ENCODE data around the gene CMYA5. TPM values are rescaled to one million over a fixed set of nuclear protein-coding genes. Genes with fewer than 3 reads are reported as not detected.

The CMYA5 gene
- polyA plus RNA-seq, 4 donors, result 16.0 to 20.1 (median 16.8) TPM

DNA sequence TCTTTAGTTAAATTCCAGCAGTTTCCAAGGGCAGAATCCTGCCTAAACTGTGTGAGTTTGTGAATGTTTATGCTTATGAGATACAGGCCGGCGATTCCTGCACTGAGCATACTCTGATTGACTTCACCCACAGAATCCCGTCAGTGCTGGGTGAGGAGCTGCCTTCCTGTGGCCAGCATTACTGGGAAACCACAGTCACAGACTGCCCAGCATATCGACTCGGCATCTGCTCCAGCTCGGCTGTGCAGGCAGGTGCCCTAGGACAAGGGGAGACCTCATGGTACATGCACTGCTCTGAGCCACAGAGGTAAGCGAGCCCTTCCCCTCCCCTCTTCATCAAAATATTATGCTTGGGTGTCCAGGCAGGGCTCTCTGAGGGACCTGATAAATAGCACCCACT lies 103.7 kb downstream of the CMYA5 start:
- no peak for DNase-seq (ENCODE audit: low read depth in 4 of 4, low spot score in 3 of 4)

DNA sequence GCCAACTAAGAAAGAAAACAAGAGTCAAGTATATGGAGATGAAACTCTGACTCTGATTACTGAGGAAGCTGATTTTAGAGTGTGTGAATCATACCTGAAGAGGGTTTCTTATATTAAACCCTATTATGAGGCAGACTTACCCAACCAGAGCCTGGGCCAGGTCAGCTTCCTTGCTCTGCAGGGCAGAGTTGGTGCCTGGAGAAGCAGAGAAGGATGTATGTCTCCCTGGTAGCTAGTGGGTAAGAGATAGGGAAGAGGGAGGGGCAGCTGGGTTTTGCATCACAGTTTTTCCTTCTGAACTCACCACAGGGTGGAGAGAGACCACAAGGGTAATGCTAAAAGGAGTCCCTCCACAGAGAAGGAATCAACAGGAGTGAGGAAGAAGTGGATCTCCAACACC lies 104.1 kb downstream of the CMYA5 start:
- no peak for DNase-seq (ENCODE audit: low read depth in 4 of 4, low spot score in 3 of 4)

DNA sequence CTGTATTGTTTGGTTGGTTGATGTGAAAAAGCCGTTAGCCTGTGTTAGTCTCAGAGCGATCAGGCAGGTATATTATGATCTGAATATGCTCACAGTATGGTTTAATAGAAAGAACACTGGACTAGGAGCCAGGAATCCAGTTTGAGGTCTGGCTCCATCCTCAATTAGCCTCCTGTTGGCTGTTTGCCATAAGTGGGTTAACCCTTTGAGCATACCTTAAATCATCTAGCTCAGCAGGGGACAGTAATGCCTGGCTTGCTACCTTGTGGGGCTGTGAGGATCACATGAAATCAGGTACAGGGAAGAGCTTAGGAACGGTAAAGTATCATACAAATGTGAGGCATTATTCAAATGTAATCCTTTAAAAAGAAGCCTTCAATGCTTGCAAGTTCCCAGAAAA lies 104.7 kb downstream of the CMYA5 start:
- DNase-seq (ENCODE audit: low read depth in 4 of 4, low spot score in 3 of 4), result no peak

DNA sequence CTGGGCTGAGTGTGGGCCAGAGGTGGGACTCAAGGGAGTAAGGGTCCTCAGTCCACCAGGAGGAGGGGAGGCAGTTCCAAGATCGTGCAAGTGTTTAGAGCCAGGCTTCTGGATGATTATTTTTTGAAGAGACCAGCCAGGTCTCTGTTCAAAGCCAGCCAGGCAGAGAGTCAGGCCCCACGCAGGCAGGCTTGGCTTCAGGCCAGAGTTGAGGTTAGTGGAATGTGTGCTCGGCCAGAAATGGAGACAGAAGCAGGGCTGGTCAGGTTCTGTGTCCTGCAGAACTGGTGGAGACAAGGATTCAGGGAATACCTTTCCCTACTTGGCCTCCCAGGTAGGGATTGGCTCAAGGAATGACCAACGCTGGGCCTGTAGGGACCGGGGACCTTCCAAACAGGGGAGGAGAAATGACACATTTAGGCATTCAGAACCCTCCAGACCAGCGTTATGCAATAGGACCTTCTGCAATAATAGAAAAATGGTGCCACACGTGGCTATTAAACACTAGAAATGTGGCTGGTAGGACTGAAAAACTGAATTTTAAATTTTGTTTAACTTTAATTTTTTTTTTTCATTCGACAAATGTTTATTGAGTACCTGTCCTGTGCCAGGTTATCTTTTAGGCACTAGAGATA lies 106.2 kb downstream of the CMYA5 start:
- no peak for DNase-seq (ENCODE audit: low read depth in 4 of 4, low spot score in 3 of 4)

DNA sequence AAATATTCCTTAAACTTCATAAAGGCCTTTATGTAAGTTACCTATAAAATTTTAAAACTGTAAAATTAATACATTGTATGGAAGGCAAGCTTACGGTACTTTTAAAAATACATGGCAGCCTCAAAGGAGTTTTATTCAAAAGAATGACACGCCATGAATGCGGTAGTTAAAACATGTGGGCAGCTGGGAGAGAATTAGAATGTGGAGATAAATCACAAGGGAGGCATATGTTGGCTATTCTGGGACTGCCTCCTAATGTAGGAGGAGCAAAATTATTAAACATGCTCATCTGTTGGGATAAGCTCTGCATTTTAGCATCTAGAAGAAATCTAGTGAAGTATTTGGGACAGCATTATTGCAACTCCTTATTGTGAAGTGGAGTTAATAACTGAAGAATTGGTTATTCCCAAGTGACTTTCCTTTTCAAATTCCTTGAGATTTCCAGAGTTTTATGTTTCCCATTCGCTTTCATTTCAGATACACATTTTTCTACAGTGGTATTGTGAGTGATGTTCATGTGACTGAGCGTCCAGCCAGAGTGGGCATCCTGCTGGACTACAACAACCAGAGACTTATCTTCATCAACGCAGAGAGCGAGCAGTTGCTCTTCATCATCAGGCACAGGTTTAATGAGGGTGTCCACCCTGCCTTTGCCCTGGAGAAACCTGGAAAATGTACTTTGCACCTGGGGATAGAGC lies 109.4 kb downstream of the CMYA5 start:
- DNase-seq (ENCODE audit: low read depth in 4 of 4, low spot score in 3 of 4), result no peak

DNA sequence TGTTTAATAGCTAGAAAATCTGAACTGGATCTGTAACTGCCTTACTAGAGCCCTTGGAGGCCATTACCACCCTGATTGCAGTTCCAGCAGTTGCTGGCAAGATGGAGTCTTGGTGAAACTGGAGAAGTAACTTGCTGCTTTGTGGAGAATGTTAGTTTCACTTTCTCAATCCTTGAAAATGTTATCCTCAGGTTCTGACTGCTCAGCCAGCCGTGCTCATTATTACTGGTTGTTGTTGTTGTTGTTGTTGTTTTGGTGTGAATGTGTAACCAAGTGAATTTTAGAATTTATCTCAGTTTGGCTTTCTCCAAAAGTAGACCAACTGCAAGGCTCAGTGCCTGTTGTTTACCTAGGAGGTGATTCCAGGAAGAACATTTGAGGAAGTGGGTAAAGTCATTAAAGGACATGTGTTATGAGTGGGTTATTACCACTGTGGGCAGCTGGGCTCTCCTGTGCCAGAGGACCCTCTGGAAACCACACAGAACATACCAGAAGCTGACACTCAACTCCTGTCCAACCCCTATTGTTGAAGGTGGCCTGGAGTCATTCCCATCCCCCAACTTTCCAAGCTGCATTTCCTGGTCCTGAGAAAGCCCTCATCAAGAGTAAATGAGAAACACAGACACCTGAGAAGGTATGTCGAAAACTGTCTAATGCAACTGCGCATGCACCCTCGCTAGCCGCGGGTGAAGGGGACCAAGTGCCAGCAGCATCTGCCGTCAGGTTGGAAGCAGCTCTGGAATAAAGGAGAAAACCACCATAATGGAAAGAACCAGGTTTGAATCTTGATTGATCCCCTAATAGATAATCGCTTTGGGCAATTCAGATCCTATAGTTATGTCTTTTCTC lies 111.6 kb downstream of the CMYA5 start:
- DNase-seq (ENCODE audit: low read depth in 4 of 4, low spot score in 3 of 4), result no peak

DNA sequence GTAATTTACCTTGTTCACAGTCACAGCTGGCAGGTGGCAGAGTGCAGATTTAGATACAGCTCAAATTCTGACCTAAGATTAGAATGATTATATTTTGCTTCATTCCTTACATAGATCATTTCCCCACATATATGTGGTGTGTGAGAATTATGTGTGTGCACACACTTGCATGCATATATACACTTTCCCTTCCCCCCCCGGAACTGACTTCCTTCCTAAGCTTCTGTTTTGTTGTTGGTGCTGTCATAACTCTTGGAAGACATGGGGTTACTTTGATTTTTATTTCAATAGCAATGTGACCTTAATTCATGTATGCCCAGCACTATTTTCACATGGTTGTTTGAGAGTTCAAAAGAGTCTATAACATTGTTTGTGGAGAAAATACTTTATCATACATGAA lies 112.8 kb downstream of the CMYA5 start:
- no peak for DNase-seq (ENCODE audit: low read depth in 4 of 4, low spot score in 3 of 4)

DNA sequence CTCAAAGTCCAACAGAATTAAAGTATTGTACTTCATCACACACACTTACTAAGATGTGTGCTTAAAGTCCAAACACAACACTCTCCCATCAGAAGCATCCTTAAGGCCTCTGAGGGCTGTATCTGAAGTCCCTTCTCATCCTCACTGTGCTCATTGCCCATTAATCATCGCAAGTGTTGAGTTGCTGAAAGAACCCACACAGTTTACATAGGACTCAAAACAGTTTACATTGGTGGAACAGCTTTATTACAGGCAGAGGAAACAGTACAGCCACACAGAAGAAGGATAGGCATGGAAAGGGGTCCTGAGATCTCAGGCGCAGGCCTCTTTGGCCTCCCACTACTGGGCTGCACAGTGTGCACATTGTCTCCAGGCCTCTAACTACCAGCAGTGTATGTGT lies 113.4 kb downstream of the CMYA5 start:
- no peak for DNase-seq (ENCODE audit: low read depth in 4 of 4, low spot score in 3 of 4)

DNA sequence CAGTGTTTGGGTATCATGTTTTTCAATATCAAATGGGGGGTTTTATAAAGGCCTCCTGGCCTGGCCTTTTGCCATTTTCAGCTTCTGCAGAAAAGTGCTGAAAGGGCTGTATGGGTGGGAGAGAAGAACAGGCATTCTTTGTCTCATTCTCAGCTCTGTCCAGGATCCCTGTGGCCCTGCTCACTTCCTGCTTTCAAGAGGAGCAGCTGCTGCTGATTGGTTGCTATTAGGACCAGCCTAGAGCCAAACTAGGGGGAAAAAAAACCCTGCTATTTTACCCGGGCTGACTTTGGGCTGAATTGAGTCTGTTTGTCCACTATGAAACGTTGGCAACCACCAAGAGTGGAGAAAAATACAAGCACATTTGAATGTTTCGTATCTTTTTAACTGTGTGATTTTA lies 117.1 kb downstream of the CMYA5 start:
- DNase-seq (ENCODE audit: low read depth in 4 of 4, low spot score in 3 of 4), result no peak

DNA sequence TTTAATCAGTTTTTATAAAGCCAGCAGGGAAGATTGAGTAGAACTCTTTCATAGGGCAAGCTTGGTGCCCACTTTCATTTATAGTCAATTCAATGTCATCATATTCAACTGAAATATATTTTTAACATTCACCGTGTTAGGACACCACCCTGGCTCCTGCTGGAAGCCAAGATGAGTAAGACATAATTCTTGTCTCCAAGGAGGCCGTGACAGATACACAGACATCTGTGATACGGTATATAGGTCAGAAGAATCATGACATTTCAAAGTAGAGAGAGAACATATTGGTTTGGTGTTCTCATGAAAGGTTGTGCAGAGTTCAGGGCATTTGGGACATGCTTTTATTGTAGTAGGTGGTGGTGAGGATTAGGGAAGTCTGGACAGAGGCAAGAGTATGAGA lies 120.1 kb downstream of the CMYA5 start:
- no peak for DNase-seq (ENCODE audit: low read depth in 4 of 4, low spot score in 3 of 4)

DNA sequence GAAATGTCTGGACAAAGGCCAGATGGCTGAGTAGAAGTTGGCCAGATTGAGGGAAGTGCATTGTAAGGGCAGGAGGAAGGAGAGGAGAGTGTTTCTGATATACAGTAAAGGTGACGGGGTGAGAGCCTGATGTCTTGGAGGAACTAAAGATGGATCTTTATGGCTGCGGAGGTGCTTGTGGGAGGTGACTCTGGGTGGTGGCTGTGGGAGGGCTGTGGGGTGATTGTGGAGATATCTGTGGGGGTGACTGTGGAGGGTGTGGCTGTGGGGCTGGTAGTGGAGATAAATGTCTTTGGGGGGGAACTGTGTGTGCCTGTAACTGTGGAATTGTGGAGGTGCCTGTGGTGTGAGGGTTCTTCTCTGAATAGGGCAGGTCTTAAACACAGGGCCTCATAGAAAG lies 121.4 kb downstream of the CMYA5 start:
- no peak for DNase-seq (ENCODE audit: low read depth in 4 of 4, low spot score in 3 of 4)

DNA sequence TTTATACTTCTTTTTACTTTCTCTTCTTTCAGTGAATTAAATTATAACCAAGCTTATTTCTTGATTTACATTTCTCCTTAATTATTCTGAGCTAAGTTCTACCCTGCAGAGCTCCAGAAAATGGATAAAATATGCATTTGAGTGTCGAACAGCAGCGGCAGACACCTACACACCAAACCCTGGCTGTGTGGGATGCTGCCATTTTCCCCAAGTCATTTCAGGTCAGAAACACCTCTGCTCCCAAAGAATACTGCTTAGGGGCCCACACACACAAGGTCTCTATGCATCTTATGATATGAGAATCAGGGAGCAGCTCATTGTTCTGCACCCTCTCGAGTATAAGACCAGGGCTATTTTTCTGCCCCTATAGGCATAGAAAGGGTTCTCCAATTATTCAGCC lies 122.3 kb downstream of the CMYA5 start:
- no peak for DNase-seq (ENCODE audit: low read depth in 4 of 4, low spot score in 3 of 4)

DNA sequence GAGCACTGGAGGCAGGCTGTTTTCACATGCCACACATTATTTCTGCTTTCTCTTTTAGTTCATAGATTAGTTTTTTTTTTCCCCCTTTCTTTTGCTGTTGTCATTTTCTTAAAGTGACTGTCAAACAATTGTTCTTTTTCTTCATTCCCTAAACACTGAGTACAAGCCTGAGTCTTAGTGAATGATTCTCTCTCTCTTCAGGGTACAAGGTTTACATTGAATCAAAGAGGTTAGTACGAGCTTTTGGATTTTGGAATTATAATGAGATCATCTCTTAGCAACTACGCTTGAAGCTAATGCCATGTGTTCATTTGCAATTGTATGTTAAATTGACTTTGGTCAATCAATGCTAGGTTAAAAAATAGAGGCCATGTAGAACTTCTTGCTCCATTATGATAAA lies 125.1 kb downstream of the CMYA5 start:
- DNase-seq (ENCODE audit: low read depth in 4 of 4, low spot score in 3 of 4), result no peak

DNA sequence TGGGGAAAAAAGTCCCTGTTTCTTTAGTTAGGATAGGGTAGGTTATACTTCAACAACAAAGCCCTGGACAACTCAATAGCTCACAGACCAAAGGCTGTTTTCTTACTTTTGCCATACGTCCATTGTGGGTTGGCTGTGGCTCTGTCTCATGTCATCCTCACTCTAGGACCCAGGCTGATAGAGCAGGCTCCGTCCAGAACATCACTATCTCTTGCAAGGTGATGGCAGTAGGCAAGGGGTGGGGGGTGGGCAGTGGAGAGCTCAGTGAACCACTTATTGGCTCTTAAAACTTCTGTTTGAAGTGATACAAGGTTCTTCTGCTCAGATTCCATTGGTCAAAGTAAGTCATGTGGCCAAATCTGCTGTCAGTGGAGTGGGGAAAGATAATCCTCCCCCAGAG lies 126.4 kb downstream of the CMYA5 start:
- DNase-seq (ENCODE audit: low read depth in 4 of 4, low spot score in 3 of 4), result no peak

DNA sequence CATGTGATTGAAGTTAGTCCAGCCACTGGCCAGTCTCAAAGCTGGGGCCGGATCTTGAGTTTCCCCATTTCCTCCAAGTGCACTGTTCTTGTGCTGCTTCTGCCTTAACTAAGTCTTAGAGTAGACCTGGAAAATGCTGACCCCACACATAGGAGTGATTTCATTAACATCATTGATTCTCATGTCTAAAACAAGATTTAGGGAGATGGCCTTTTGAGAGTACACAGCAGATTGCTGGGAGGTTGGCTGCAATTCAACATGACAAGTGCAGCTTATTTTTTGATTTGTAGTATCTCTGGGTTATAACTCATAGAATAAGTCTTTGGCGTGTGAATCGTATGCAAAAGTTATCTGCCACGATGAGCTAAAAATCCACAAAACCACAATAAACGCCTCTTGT lies 131.0 kb downstream of the CMYA5 start:
- DNase-seq (ENCODE audit: low read depth in 4 of 4, low spot score in 3 of 4), result no peak

DNA sequence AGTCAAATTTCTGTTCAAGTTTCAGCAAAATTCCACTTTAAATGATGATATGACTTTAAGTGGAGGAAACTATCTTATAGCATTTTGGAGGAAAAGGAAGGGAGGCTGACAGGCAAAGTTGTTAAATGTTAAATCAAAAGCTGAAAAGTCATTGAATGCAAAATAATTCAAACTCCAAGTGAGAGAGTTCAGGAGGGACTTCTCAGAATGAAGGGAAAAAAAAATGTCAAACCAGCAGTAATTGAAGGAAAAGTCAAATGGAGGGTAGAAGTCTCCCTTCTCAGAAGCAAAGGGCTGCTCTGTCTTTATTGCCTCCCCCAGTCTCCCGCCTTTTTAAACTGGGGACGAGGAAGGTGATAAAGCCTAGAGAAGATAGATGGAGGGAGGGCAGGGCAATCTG lies 134.8 kb downstream of the CMYA5 start:
- DNase-seq (ENCODE audit: low read depth in 4 of 4, low spot score in 3 of 4), result no peak

DNA sequence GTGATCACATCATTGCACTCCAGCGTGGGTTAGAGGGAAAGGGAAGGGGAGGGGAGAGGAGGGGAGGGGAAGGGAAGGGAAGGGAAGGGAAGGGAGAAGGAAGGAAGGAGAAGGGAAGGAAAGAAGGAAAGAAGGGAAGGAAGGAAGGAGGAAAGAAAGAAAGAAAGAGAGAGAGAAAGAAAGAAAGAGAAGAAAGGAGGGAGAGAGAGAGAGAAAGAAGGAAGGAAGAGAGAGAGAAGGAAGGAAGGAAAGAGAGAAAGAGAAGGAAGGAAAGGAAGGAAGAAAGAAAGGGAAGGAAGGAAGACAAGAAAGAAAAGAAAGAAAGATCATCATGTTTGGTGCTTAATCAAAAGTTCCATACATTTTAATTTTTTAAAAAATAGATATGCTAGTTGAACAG lies 136.2 kb downstream of the CMYA5 start:
- no peak for DNase-seq (ENCODE audit: low read depth in 4 of 4, low spot score in 3 of 4)

DNA sequence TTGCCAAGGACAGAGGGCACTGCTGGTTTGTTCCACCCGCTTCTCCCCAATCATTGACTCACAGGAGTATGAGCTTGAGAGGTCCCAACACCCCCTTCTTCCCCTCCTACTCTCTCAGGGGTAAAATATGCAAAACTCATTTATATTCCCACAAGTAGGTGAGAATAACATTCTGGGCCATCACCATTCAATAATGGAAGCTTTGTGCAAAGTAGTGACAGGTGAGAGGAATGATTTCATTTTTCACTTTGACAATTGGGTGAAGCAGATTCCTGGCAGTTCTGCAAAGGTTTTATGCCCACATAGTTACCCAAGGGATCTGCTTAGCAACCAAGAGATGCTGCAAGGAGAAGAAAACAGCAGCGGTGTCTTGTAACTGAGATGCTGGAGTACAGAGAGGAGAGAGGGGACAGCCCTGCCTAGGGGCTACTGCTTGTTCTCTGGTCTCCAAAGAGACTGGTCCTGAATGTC lies 137.6 kb downstream of the CMYA5 start:
- DNase-seq (ENCODE audit: low read depth in 4 of 4, low spot score in 3 of 4), result no peak

DNA sequence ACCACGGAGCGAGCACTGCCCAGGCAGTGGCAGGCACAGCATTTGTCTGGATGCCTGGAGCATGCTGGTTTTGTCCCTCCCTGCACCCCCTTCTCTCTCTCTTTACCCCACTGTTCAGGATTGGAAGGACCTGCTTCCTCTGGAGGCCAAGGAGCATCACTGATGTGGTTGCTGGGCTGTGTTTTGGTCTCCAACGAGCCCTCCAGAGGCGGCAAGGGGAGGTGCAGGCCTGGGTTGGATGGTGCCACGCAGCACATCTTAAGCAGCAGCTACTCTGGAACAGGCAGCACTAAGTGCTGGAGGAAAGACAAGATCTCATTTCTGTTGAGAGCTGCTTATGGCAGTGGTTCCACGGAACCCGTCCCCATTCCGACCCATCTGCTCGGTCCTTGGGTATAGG lies 139.6 kb downstream of the CMYA5 start:
- no peak for DNase-seq (ENCODE audit: low read depth in 4 of 4, low spot score in 3 of 4)

DNA sequence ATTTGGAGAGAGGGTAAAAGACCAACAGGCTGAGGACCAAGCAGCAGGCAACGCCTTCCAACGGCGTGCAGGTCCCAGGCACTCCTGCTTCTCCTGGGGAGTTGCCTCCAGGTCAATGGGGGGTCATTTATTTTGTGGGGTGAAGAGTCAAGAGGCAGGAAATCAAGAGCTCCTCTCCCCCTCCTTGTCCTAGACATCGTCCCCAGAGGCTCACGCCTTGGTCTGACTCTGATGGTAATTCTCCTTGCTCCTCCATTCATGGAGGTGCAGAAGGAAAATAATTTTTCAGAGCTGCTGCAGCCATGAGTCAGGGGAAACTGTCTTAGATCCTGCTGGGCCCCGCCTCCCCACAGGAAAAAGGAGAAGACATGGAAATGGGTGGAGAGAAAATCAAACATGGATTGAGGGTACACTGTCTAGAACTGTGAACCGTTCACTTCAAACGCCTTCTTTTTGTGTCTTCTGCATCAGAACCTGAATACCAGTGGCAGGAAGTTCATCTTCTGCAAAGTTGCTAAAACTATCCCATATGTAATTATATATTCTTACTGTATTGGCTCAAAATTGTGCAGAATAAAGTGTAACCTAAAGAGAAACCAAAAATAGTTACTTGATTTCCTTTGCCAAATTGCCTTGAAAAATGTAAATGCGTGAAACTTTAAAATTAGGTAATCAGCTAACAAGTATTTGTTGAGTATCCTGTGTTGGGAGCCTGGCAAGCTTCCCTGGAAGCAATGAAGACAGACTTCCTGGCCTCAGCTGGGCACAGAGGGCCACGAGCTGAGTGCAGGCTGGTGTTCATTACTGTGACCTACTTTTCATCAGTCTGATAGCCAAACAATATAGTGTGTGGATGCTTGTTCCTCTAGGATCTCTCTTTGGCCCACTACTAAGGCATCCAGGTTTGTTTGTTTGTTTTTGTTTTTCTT lies 142.0 kb downstream of the CMYA5 start:
- no peak for DNase-seq (ENCODE audit: low read depth in 4 of 4, low spot score in 3 of 4)

DNA sequence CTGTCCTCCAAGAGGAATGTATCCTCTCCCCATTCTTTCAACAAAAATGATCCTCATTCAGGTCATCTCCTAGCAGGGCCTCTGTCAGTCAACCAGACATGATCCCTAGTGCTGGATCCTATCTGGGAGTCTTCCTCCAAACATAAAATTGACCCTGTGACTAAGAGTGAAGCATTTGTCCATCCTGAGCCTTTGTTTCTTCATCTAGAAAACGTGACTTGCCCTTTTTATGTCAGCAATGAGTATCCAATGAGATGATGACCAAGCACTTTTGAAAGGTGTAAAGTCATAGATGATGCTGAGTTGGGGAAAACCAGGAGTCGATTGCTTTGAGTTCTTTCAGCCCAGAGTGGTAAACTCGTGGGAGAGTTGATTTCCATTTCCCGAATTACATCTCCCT lies 143.3 kb downstream of the CMYA5 start:
- DNase-seq (ENCODE audit: low read depth in 4 of 4, low spot score in 3 of 4), result no peak
